Brain microvascular endothelial cell (primary cell): ENCODE measurements around the gene LRRC3C.
A peak's percentile ranks its signal among the peaks of the same experiment; 100 is the strongest.

Experiments used
- DNase-seq: peaks from one replicate; pipeline ENCODE4 v3.0.0-alpha.2; 2020
- H3K27ac ChIP-seq: fragments of 250-450 bp; sonication (Bioruptor Pico); 2 replicates; pipeline ENCODE4 v1.5.1; 2020; ENCODE audit warnings: mild to moderate bottlenecking, moderate library complexity
- H3K27me3 ChIP-seq: fragments of 250-450 bp; sonication (Bioruptor Pico); replicated peaks from 2 replicates; pipeline ENCODE4 v1.5.1; 2020; ENCODE audit warnings: mild to moderate bottlenecking
- H3K36me3 ChIP-seq: fragments of 250-450 bp; sonication (Bioruptor Pico); replicated peaks from 2 replicates; pipeline ENCODE4 v1.5.1; 2020; ENCODE audit warnings: mild to moderate bottlenecking
- H3K4me3 ChIP-seq: 2 replicates; pipeline ENCODE4 v1.5.1; 2011; ENCODE audit warnings: low read depth, mild to moderate bottlenecking, control low read depth, low read length, moderate library complexity
- CTCF ChIP-seq: IDR thresholded peaks from 2 replicates; pipeline ENCODE4 v1.5.1; 2011; ENCODE audit warnings: low read depth, mild to moderate bottlenecking, moderate library complexity, low read length, control low read depth, inconsistent platforms; ENCODE audit errors: missing control alignments
- in situ Hi-C: cut with HindIII; loops from 2 replicates; pipeline ENCODE4 v1.10.0; 2017; ENCODE audit warnings: low sequenced_read_pairs, low pct_ligation_motif_present

The LRRC3C gene

GRCh38 chr17:39925282-39926134, 2.0 kb upstream of the LRRC3C start:
- no peak for DNase-seq
- no peaks in the 10 kb centered on the region for H3K27me3 ChIP-seq
- no peak overlapping the region for H3K27ac ChIP-seq
- no peak overlapping the region for H3K4me3 ChIP-seq
- peaks cover 27% of the 10 kb centered on the region for H3K36me3 ChIP-seq
- in situ Hi-C loops: no loop called here
- TF ChIP-seq CTCF: no peak

GRCh38 chr17:39926135-39926587, 1.4 kb upstream of the LRRC3C start:
- in situ Hi-C loops: no loop called here

GRCh38 chr17:39926588-39927100, 888 bp upstream of the LRRC3C start:
- TF ChIP-seq CTCF: no peak
- peak overlapping the region; percentile 69 for H3K27ac ChIP-seq
- in situ Hi-C loops: no loop called here
- DNase-seq: peak; percentile 14
- H3K27me3 ChIP-seq: no peaks in the 10 kb centered on the region
- peak overlapping the region; percentile 82 for H3K4me3 ChIP-seq
- H3K36me3 ChIP-seq: peaks cover 23% of the 10 kb centered on the region

More at GRCh38 chr17:39926135-39926587, 1.4 kb upstream of the LRRC3C start:
- Histone ChIP-seq H3K36me3 (peaks cover 27% of the 10 kb centered on the region), H3K27ac (no peak overlapping the region), H3K27me3 (no peaks in the 10 kb centered on the region), H3K4me3 (peak overlapping the region; percentile 82)
- TF ChIP-seq CTCF: no peak
- no peak for DNase-seq

GRCh38 chr17:39927929-39928857, 661 bp downstream of the LRRC3C start:
- peak overlapping the region; percentile 82 for H3K4me3 ChIP-seq
- H3K27ac ChIP-seq: peak overlapping the region; percentile 91
- TF ChIP-seq CTCF: no peak
- DNase-seq: peak; percentile 3
- no peaks in the 10 kb centered on the region for H3K27me3 ChIP-seq
- H3K36me3 ChIP-seq: peaks cover 7% of the 10 kb centered on the region
- in situ Hi-C loops: no loop called here

GRCh38 chr17:39928858-39929645, 1.5 kb downstream of the LRRC3C start:
- peak overlapping the region; percentile 91 for H3K27ac ChIP-seq
- DNase-seq: peak; percentile 79
- peak overlapping the region; percentile 22 for H3K4me3 ChIP-seq
- no peaks in the 10 kb centered on the region for H3K36me3 ChIP-seq
- in situ Hi-C loops: no loop called here
- H3K27me3 ChIP-seq: no peaks in the 10 kb centered on the region
- TF ChIP-seq CTCF: no peak
